Progenitor cell of endocrine pancreas (in vitro differentiated cells): ENCODE data around the gene AXIN2. TPM values are rescaled to one million over a fixed set of nuclear protein-coding genes. Genes with fewer than 3 reads are reported as not detected.

Experiments used
- DNase-seq: peaks from one replicate; pipeline ENCODE4 v3.0.0; 2021; ENCODE audit warnings: low spot score; ENCODE audit not compliant: unreplicated experiment
- H3K27ac Mint-ChIP-seq: 2 replicates; pipeline ENCODE4 v1.8.0; 2021; ENCODE audit warnings: mild to moderate bottlenecking, moderate library complexity, mixed read lengths
- H3K27me3 Mint-ChIP-seq: 2 replicates; pipeline ENCODE4 v1.8.0; 2021; ENCODE audit warnings: mixed read lengths
- H3K36me3 Mint-ChIP-seq: 2 replicates; pipeline ENCODE4 v1.8.0; 2022; ENCODE audit warnings: mixed read lengths; ENCODE audit not compliant: insufficient read depth
- H3K4me1 Mint-ChIP-seq: 2 replicates; pipeline ENCODE4 v1.8.0; 2021; ENCODE audit warnings: low read depth, mixed read lengths
- H3K4me3 Mint-ChIP-seq: 2 replicates; pipeline ENCODE4 v1.8.0; 2021; ENCODE audit warnings: low read depth, mild to moderate bottlenecking, moderate library complexity, mixed read lengths
- H3K9me3 Mint-ChIP-seq: 2 replicates; pipeline ENCODE4 v1.8.0; 2021; ENCODE audit warnings: low read depth, mixed read lengths
- total RNA-seq: library from RNA; stranded (reverse); gene quantifications from 2 replicates; pipeline ENCODE4 v1.2.1, GENCODE V29; 2021
- TF ChIP-seq, protein P1 (sequence below): fragments of 200-600 bp; sonication (generic); IDR thresholded peaks from one replicate; pipeline ENCODE4 v1.5.0; 2021; ENCODE audit warnings: antibody characterized with exemption, mild to moderate bottlenecking; ENCODE audit not compliant: unreplicated experiment

AXIN2 gene
- total RNA-seq, 1 donor from 2014 or later: 10.2 TPM

DNA sequence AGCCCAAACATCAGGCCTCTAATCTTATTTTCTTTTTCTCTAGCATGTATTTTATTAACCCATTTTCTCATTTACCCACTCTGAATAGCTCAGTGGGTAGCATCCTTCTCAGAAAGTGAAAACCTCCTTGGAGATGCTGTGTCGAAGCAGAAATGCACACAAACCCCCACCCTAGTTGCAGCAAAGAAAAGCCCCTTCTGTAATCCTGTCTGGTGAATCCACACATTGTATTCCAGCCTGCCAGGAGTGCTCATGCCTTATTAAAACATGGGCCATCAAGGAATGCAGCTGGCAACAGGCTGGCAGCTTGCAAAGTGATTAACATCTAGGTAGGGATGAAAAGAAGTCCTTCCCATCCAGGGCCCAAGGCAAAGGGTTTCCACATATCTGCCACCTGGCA, 39.7 kb upstream of the AXIN2 start:
- Mint-ChIP-seq H3K27me3 (no peaks in the 10 kb centered on the region), H3K27ac (no peak overlapping the region), H3K36me3 (no peaks in the 10 kb centered on the region), H3K4me3 (no peak overlapping the region), H3K9me3 (no peaks in the 10 kb centered on the region), H3K4me1 (peaks cover 5% of the 10 kb centered on the region)
- no peak for DNase-seq
- TF ChIP-seq, protein P1, sequence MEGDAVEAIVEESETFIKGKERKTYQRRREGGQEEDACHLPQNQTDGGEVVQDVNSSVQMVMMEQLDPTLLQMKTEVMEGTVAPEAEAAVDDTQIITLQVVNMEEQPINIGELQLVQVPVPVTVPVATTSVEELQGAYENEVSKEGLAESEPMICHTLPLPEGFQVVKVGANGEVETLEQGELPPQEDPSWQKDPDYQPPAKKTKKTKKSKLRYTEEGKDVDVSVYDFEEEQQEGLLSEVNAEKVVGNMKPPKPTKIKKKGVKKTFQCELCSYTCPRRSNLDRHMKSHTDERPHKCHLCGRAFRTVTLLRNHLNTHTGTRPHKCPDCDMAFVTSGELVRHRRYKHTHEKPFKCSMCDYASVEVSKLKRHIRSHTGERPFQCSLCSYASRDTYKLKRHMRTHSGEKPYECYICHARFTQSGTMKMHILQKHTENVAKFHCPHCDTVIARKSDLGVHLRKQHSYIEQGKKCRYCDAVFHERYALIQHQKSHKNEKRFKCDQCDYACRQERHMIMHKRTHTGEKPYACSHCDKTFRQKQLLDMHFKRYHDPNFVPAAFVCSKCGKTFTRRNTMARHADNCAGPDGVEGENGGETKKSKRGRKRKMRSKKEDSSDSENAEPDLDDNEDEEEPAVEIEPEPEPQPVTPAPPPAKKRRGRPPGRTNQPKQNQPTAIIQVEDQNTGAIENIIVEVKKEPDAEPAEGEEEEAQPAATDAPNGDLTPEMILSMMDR: no peak

DNA sequence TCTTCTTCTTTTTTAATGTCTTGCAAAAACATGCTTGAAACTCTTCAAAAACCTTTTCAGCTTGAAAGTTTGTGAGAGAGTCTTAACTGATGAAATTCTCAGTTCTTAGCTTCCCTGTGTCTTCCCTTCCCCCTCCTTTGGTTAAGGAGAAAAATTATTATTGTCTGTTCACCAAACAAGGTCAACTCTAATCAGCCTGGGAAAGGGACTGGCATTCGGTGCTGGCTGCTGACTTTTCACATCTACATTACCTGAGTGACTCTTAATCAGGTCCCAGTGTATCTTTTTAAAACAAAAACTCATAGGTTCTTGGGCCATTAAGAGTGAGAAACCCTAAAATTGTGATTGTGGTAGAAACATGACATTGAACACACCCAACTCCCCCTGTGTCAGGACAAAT, 39.1 kb upstream of the AXIN2 start:
- no peak for DNase-seq
- no peak overlapping the region for H3K27ac Mint-ChIP-seq
- peaks cover under 1% of the 10 kb centered on the region for H3K27me3 Mint-ChIP-seq
- peaks cover 5% of the 10 kb centered on the region for H3K4me1 Mint-ChIP-seq
- TF ChIP-seq, protein P1: no peak
- no peaks in the 10 kb centered on the region for H3K36me3 Mint-ChIP-seq
- no peaks in the 10 kb centered on the region for H3K9me3 Mint-ChIP-seq
- no peak overlapping the region for H3K4me3 Mint-ChIP-seq

DNA sequence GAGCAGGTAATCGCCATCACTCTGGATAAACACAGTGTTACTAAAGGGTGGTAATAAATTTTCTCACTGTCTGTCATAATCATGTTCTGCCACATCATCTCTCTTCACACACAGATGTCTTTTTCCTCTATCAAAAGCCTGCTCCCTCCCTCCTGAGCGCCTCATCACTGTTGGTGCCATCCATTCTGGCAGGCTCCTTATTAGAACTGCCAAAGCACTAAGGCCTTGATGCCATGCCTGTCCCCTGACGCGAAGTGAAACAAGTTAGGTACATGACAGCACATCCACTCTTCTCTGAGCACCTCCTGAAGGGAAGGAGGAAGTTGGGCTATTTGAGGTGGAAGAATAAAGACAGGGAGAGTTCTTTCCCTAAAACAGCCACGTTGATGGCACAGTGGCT, 38.2 kb upstream of the AXIN2 start:
- H3K9me3 Mint-ChIP-seq: no peaks in the 10 kb centered on the region
- no peak for DNase-seq
- H3K27ac Mint-ChIP-seq: no peak overlapping the region
- H3K4me3 Mint-ChIP-seq: no peak overlapping the region
- H3K27me3 Mint-ChIP-seq: peaks cover 9% of the 10 kb centered on the region
- TF ChIP-seq, protein P1: no peak
- peaks cover 5% of the 10 kb centered on the region for H3K4me1 Mint-ChIP-seq
- H3K36me3 Mint-ChIP-seq: no peaks in the 10 kb centered on the region

DNA sequence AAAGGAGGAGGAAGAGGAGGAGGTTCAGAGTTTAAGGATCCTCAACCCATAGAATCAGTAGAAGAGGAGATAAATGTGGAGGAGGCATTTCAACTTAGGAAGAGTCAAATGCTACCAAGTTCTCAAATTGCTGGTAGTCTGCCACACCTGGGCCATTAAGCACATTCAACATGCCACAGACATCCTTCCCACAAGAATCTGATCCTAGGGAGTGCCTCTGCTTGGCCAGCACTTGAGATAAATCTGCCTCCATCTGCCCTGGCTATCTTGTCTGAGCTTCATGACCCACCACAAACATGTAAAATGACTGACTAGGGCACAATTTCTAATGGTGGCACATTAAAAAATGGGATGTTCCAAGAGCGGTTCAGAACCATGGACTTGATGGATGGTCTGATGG, 37.3 kb upstream of the AXIN2 start:
- DNase-seq: no peak
- Mint-ChIP-seq H3K27ac (no peak overlapping the region), H3K36me3 (no peaks in the 10 kb centered on the region), H3K27me3 (peaks cover 18% of the 10 kb centered on the region), H3K9me3 (no peaks in the 10 kb centered on the region), H3K4me3 (no peak overlapping the region), H3K4me1 (peaks cover 9% of the 10 kb centered on the region)
- TF ChIP-seq, protein P1: no peak

DNA sequence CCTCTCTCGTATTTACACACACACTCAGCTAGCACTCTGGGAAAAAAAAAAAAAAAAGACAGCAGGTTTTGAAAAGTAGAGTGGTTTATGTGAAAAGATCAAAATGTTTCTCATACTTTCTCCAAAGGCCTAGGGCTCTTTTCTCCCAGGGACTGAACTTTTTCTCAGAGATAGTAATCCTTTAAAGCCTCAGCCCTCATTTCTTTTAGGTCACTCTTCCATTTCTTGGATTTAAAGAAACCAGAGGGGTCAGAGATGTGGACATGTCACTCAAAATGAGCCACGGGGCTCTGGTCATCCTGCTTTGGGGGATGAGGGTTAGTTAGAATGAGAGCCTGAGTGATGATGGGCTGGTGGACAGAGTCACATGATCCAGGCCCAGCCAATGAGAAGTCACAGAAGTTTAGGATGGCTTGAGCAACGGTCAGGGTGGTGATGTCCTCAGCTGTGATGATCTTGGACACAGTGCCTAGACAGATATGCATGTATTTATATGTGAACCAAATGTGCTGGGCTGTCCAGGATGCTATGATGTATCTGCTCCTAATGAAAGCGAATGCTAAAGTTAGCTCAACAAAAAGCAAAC, 33.7 kb upstream of the AXIN2 start:
- Mint-ChIP-seq H3K4me1 (peaks cover 4% of the 10 kb centered on the region), H3K36me3 (no peaks in the 10 kb centered on the region), H3K27me3 (peaks cover 33% of the 10 kb centered on the region), H3K9me3 (no peaks in the 10 kb centered on the region), H3K4me3 (no peak overlapping the region), H3K27ac (no peak overlapping the region)
- no peak for DNase-seq
- TF ChIP-seq, protein P1: no peak
